Tibial nerve (tissue), 4 donors: ENCODE data around the gene TMEM97.

Experiments
- EP300 ChIP-seq, 2 donors: sonication (generic); formaldehyde crosslinking; IDR thresholded peaks; one replicate each; pipeline ENCODE4 v1.6.1; 2017; ENCODE audit warnings: antibody characterized with exemption in 2 of 2, mild to moderate bottlenecking in 1 of 2
- POLR2A ChIP-seq, 2 donors: fragments of 450-650 bp; IDR thresholded peaks; one replicate each; pipeline ENCODE4 v1.6.1; 2017; ENCODE audit warnings: antibody characterized with exemption in 2 of 2, mild to moderate bottlenecking in 2 of 2, moderate library complexity in 2 of 2
- TF ChIP-seq, protein P1 (sequence below), 5 experiments: fragments of 200-600 bp in 3 of 5; fragments of 450-650 bp in 2 of 5; sonication (generic) in 3 of 5; IDR thresholded peaks; one replicate each; pipeline ENCODE4 v1.5.1; 2016 to 2019; ENCODE audit warnings: antibody characterized with exemption in 5 of 5, mild to moderate bottlenecking in 3 of 5, moderate library complexity in 2 of 5

DNA sequence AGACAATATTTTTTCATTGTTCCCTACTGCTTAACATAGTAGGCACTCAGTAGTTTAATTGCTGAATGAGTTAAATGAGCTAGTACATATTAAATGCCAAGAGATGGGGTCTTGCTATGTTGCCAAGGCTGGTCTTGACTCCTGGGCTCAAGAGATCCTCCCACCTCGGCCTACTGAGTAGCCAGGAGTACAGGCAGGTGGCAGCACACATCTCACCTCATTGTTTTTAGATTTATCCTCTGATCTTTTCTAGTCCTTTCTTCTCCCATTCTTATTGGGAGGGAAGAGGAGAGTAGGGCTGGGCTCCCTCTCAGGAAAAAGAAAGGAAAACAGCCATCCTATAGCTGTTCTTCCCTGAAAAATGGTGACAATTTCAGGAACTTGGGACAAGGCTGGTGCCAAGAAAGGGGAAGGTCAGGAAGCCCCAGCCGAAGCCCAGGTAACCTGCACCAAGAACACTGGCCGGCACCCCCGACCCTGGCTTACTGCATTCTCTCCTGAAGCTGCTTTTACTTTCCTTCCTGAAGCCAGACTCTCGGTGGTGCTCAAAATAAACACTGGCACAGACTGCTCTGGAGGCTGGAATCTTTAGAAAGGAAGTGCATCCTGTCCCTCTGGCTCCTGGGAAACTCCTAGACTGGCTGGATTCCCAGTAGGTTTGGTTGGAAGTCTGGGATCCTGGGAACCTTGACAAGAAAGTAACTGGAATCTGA is 19.2 kb downstream of the TMEM97 start:
- TF ChIP-seq POLR2A (IDR thresholded peaks at IDR 0.05) (no peak), EP300 (IDR thresholded peaks at IDR 0.05) (no peak)
- TF ChIP-seq, protein P1, sequence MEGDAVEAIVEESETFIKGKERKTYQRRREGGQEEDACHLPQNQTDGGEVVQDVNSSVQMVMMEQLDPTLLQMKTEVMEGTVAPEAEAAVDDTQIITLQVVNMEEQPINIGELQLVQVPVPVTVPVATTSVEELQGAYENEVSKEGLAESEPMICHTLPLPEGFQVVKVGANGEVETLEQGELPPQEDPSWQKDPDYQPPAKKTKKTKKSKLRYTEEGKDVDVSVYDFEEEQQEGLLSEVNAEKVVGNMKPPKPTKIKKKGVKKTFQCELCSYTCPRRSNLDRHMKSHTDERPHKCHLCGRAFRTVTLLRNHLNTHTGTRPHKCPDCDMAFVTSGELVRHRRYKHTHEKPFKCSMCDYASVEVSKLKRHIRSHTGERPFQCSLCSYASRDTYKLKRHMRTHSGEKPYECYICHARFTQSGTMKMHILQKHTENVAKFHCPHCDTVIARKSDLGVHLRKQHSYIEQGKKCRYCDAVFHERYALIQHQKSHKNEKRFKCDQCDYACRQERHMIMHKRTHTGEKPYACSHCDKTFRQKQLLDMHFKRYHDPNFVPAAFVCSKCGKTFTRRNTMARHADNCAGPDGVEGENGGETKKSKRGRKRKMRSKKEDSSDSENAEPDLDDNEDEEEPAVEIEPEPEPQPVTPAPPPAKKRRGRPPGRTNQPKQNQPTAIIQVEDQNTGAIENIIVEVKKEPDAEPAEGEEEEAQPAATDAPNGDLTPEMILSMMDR (IDR thresholded peaks at IDR 0.05), result no peak
